WTC11 (cell line): ENCODE data around the gene GABRA4. TPM values are rescaled to one million over a fixed set of nuclear protein-coding genes. Genes with fewer than 3 reads are reported as not detected.

Experiments used
- ATAC-seq: fragments of 200-7000 bp; cut with Tn5 transposase; 2 replicates; pipeline ENCODE4 v1.10.0; 2021; ENCODE audit warnings: mild to moderate bottlenecking, moderate library complexity
- CTCF ChIA-PET: fragments of 300-600 bp; sonication (Branson Sonifier 250); formaldehyde crosslinking; loops from one replicate; lab custom pipeline; 2021; ENCODE audit warnings: antibody characterized with exemption; lab: Charles Lee
- POLR2A ChIA-PET: fragments of 350-600 bp; sonication (Branson Sonifier 250); formaldehyde crosslinking; loops from one replicate; lab custom pipeline; 2021; ENCODE audit warnings: antibody characterized with exemption; lab: Charles Lee
- DNase-seq: peaks from one replicate; pipeline ENCODE4 v3.0.0; 2021; ENCODE audit warnings: low spot score
- H3K27ac Mint-ChIP-seq: 2 replicates; pipeline ENCODE4 v1.8.0; 2021; ENCODE audit warnings: mixed read lengths
- H3K27me3 Mint-ChIP-seq: 2 replicates; pipeline ENCODE4 v1.8.0; 2021; ENCODE audit warnings: low read depth, mild to moderate bottlenecking, moderate library complexity, mixed read lengths
- H3K36me3 Mint-ChIP-seq: 2 replicates; pipeline ENCODE4 v1.8.0; 2021; ENCODE audit warnings: mixed read lengths
- H3K4me1 Mint-ChIP-seq: 2 replicates; pipeline ENCODE4 v1.8.0; 2022; ENCODE audit warnings: mixed read lengths
- H3K4me3 Mint-ChIP-seq: 2 replicates; pipeline ENCODE4 v1.8.0; 2021; ENCODE audit warnings: mild to moderate bottlenecking, moderate library complexity, mixed read lengths
- H3K9me3 Mint-ChIP-seq: 2 replicates; pipeline ENCODE4 v1.8.0; 2021; ENCODE audit warnings: mixed read lengths
- CREM ChIP-seq: sonication (generic); formaldehyde crosslinking; IDR thresholded peaks from 2 replicates; pipeline ENCODE4 v1.8.1; 2022; ENCODE audit warnings: mild to moderate bottlenecking, missing genetic modification reagents, moderate library complexity
- FOXK1 ChIP-seq: sonication (generic); formaldehyde crosslinking; IDR thresholded peaks from 2 replicates; pipeline ENCODE4 v1.8.0; 2022; ENCODE audit warnings: mild to moderate bottlenecking, moderate library complexity, missing genetic modification reagents
- GRHL2 ChIP-seq: fragments of 250-450 bp; sonication (Bioruptor Pico); IDR thresholded peaks from 2 replicates; pipeline ENCODE4 v1.8.0; 2022; ENCODE audit warnings: mild to moderate bottlenecking, moderate library complexity; ENCODE audit not compliant: insufficient replicate concordance, severe bottlenecking
- JUN ChIP-seq: sonication (generic); formaldehyde crosslinking; IDR thresholded peaks from 2 replicates; pipeline ENCODE4 v1.8.0; 2023; ENCODE audit warnings: mild to moderate bottlenecking, missing genetic modification reagents
- MXD4 ChIP-seq: fragments of 250-450 bp; sonication (Bioruptor Pico); IDR thresholded peaks from 2 replicates; pipeline ENCODE4 v1.8.0; 2021; ENCODE audit warnings: mild to moderate bottlenecking, moderate library complexity, borderline replicate concordance
- NR2C2 ChIP-seq: sonication (generic); formaldehyde crosslinking; IDR thresholded peaks from 2 replicates; pipeline ENCODE4 v1.8.0; 2022; ENCODE audit warnings: mild to moderate bottlenecking, missing genetic modification reagents
- SMAD3 ChIP-seq: sonication (generic); formaldehyde crosslinking; IDR thresholded peaks from 2 replicates; pipeline ENCODE4 v1.8.0; 2022; ENCODE audit warnings: missing genetic modification reagents, mild to moderate bottlenecking, borderline replicate concordance
- TCF7 ChIP-seq: sonication (generic); formaldehyde crosslinking; IDR thresholded peaks from 2 replicates; pipeline ENCODE4 v1.8.0; 2022; ENCODE audit warnings: mild to moderate bottlenecking, low read depth, missing genetic modification reagents, moderate library complexity
- ZBTB21 ChIP-seq: sonication (generic); formaldehyde crosslinking; IDR thresholded peaks from 2 replicates; pipeline ENCODE4 v1.8.1; 2023; ENCODE audit warnings: mild to moderate bottlenecking, missing genetic modification reagents, borderline replicate concordance
- ZNF138 ChIP-seq: sonication (generic); formaldehyde crosslinking; conservative IDR thresholded peaks from 2 replicates; pipeline ENCODE4 v1.8.1; 2022; ENCODE audit warnings: mild to moderate bottlenecking, moderate library complexity, missing genetic modification reagents
- ZNF232 ChIP-seq: sonication (generic); formaldehyde crosslinking; IDR thresholded peaks from 2 replicates; pipeline ENCODE4 v1.8.0; 2022; ENCODE audit warnings: mild to moderate bottlenecking, missing genetic modification reagents
- ZNF317 ChIP-seq: sonication (generic); formaldehyde crosslinking; IDR thresholded peaks from 2 replicates; pipeline ENCODE4 v1.8.1; 2023; ENCODE audit warnings: low read depth, mild to moderate bottlenecking, moderate library complexity, missing genetic modification reagents, borderline replicate concordance
- total RNA-seq: library from RNA; stranded (reverse); gene quantifications from 3 replicates; pipeline ENCODE4 v1.2.3, GENCODE V29; 2021
- TF ChIP-seq, protein P1 (sequence below): sonication (generic); formaldehyde crosslinking; IDR thresholded peaks from 2 replicates; pipeline ENCODE4 v1.8.1; 2022; ENCODE audit warnings: low read depth, missing genetic modification reagents, borderline replicate concordance
- TF ChIP-seq, protein P2 (sequence below): sonication (generic); formaldehyde crosslinking; IDR thresholded peaks from 2 replicates; pipeline ENCODE4 v1.8.1; 2023; ENCODE audit warnings: mild to moderate bottlenecking, missing genetic modification reagents
- TF ChIP-seq, protein P3 (sequence below): sonication (generic); formaldehyde crosslinking; conservative IDR thresholded peaks from 2 replicates; pipeline ENCODE4 v1.8.1; 2022; ENCODE audit warnings: mild to moderate bottlenecking, missing genetic modification reagents
- TF ChIP-seq, protein P4 (sequence below): sonication (generic); formaldehyde crosslinking; IDR thresholded peaks from 2 replicates; pipeline ENCODE4 v1.8.1; 2023; ENCODE audit warnings: mild to moderate bottlenecking, missing genetic modification reagents, moderate library complexity
- TF ChIP-seq, protein P5 (sequence below): sonication (generic); formaldehyde crosslinking; IDR thresholded peaks from 2 replicates; pipeline ENCODE4 v1.8.0; 2022; ENCODE audit warnings: mild to moderate bottlenecking, missing genetic modification reagents
- TF ChIP-seq, protein P6 (sequence below): fragments of 250-450 bp; sonication (Bioruptor Pico); conservative IDR thresholded peaks from 2 replicates; pipeline ENCODE4 v1.9.0; 2021; ENCODE audit warnings: mild to moderate bottlenecking
- TF ChIP-seq, protein P7 (sequence below): sonication (generic); formaldehyde crosslinking; IDR thresholded peaks from 2 replicates; pipeline ENCODE4 v1.8.0; 2022; ENCODE audit warnings: mild to moderate bottlenecking, missing genetic modification reagents
- TF ChIP-seq, protein P8 (sequence below): sonication (generic); formaldehyde crosslinking; IDR thresholded peaks from 2 replicates; pipeline ENCODE4 v1.8.0; 2023; ENCODE audit warnings: missing genetic modification reagents, mild to moderate bottlenecking, borderline replicate concordance
- TF ChIP-seq, protein P9 (sequence below): fragments of 250-450 bp; sonication (Bioruptor Pico); IDR thresholded peaks from 2 replicates; pipeline ENCODE4 v1.8.0; 2021; ENCODE audit warnings: mild to moderate bottlenecking

GABRA4 gene
- total RNA-seq, 1 experiment from 2014 or later, result 0.20 TPM

DNA sequence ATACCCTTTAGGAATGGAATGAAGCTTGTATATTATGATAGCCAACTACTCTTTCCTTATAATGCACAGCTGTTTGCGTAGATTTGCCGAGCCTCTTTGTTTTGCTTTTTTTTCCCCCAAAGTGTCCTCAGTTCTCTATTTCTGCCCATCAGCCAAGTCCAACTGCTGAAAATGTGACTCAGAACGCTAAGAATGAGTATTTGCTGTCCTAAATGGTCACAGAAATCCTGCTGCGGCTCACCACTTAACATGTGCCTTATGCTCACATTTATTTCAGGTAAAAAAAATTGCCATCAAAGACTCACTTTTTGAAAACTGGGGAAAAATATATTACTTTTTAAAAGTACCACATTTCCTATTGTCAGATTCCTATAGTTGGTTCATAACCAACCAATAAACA, 36.9 kb downstream of the GABRA4 start (continued):
- no peak for TF ChIP-seq TCF7
- TF ChIP-seq, protein P1, sequence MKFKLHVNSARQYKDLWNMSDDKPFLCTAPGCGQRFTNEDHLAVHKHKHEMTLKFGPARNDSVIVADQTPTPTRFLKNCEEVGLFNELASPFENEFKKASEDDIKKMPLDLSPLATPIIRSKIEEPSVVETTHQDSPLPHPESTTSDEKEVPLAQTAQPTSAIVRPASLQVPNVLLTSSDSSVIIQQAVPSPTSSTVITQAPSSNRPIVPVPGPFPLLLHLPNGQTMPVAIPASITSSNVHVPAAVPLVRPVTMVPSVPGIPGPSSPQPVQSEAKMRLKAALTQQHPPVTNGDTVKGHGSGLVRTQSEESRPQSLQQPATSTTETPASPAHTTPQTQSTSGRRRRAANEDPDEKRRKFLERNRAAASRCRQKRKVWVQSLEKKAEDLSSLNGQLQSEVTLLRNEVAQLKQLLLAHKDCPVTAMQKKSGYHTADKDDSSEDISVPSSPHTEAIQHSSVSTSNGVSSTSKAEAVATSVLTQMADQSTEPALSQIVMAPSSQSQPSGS, result no peak
- TF ChIP-seq, protein P2, sequence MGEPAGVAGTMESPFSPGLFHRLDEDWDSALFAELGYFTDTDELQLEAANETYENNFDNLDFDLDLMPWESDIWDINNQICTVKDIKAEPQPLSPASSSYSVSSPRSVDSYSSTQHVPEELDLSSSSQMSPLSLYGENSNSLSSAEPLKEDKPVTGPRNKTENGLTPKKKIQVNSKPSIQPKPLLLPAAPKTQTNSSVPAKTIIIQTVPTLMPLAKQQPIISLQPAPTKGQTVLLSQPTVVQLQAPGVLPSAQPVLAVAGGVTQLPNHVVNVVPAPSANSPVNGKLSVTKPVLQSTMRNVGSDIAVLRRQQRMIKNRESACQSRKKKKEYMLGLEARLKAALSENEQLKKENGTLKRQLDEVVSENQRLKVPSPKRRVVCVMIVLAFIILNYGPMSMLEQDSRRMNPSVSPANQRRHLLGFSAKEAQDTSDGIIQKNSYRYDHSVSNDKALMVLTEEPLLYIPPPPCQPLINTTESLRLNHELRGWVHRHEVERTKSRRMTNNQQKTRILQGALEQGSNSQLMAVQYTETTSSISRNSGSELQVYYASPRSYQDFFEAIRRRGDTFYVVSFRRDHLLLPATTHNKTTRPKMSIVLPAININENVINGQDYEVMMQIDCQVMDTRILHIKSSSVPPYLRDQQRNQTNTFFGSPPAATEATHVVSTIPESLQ (CRISPR knock-in tag), result no peak
- TF ChIP-seq, protein P3, sequence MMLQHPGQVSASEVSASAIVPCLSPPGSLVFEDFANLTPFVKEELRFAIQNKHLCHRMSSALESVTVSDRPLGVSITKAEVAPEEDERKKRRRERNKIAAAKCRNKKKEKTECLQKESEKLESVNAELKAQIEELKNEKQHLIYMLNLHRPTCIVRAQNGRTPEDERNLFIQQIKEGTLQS (CRISPR knock-in tag), result no peak
- TF ChIP-seq, protein P4, sequence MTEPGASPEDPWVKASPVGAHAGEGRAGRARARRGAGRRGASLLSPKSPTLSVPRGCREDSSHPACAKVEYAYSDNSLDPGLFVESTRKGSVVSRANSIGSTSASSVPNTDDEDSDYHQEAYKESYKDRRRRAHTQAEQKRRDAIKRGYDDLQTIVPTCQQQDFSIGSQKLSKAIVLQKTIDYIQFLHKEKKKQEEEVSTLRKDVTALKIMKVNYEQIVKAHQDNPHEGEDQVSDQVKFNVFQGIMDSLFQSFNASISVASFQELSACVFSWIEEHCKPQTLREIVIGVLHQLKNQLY (CRISPR knock-in tag), result no peak
- TF ChIP-seq, protein P5, sequence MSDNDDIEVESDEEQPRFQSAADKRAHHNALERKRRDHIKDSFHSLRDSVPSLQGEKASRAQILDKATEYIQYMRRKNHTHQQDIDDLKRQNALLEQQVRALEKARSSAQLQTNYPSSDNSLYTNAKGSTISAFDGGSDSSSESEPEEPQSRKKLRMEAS (CRISPR knock-in tag), result no peak
- TF ChIP-seq, protein P6, sequence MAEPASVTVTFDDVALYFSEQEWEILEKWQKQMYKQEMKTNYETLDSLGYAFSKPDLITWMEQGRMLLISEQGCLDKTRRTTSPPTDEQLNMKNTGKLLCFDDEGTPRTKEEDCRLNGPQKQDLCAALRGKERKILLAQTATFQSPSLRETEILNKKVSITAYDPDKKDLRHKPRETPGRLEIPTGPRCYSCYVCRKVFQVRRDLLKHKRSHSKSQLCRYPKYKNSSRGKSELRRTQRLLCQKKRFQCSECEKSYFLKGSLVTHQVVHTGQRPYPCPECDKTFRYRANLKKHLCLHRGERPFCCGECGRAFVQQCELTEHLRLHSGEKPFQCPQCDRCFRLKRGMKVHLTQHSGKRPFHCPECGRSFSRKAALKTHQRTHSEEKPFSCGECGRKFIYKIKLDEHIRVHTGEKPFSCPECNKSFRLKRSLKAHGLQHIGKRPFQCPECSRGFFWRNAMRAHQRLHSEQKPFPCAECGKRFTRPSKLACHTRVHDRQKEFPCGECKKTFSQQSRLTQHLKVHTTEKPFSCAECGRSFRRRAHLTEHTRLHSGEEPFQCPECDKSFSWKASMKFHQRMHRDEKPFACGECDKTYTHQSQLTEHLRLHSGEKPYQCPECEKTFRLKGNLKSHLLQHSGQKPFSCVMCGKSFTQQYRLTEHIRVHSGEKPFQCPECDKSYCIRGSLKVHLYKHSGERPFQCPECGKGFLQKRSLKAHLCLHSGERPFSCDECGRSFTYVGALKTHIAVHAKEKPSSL (CRISPR knock-in tag), result no peak

DNA sequence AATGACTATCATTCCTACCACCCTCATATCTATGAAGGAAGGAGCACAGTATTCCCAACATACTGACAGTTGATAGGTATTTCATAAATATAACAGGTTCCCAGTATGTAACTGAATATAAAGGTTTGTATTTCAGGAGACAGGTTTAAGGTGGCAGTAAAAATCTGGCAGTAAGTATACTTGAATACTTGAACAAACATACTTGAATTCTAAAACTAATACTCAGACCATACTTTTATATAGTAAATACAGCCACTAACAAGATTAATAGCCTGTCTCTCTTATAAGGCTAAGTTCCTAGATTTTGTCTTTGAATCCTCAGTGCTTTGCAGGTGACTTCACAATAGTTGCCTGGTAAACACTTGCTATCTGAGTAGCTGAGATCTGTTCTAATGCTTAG, 37.8 kb downstream of the GABRA4 start:
- H3K36me3 Mint-ChIP-seq, result no peaks in the 10 kb centered on the region
- POLR2A ChIA-PET, result no interaction called here
- CTCF ChIA-PET, result no interaction called here
- no peaks in the 10 kb centered on the region for H3K4me1 Mint-ChIP-seq
- DNase-seq (no peak), ATAC-seq (no peak)
- H3K9me3 Mint-ChIP-seq, result no peaks in the 10 kb centered on the region
- H3K27ac Mint-ChIP-seq, result no peak overlapping the region
- H3K27me3 Mint-ChIP-seq, result no peaks in the 10 kb centered on the region; the same call in 1 of the 2 replicates
- no peak overlapping the region for H3K4me3 Mint-ChIP-seq
- TF ChIP-seq FOXK1 (CRISPR knock-in tag), result no peak
- TF ChIP-seq ZBTB21 (CRISPR knock-in tag), result no peak
- TF ChIP-seq NR2C2, result no peak
- TF ChIP-seq SMAD3, result no peak
- no peak for TF ChIP-seq ZNF138 (CRISPR knock-in tag)
- TF ChIP-seq ZNF232 (CRISPR knock-in tag), result no peak
- TF ChIP-seq, protein P4 (CRISPR knock-in tag), result no peak
- no peak for TF ChIP-seq CREM
- TF ChIP-seq, protein P7, sequence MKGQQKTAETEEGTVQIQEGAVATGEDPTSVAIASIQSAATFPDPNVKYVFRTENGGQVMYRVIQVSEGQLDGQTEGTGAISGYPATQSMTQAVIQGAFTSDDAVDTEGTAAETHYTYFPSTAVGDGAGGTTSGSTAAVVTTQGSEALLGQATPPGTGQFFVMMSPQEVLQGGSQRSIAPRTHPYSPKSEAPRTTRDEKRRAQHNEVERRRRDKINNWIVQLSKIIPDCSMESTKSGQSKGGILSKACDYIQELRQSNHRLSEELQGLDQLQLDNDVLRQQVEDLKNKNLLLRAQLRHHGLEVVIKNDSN (CRISPR knock-in tag), result no peak
- TF ChIP-seq JUN (CRISPR knock-in tag), result no peak
- no peak for TF ChIP-seq GRHL2 (CRISPR knock-in tag)
- TF ChIP-seq MXD4 (CRISPR knock-in tag), result no peak
- TF ChIP-seq, protein P8, sequence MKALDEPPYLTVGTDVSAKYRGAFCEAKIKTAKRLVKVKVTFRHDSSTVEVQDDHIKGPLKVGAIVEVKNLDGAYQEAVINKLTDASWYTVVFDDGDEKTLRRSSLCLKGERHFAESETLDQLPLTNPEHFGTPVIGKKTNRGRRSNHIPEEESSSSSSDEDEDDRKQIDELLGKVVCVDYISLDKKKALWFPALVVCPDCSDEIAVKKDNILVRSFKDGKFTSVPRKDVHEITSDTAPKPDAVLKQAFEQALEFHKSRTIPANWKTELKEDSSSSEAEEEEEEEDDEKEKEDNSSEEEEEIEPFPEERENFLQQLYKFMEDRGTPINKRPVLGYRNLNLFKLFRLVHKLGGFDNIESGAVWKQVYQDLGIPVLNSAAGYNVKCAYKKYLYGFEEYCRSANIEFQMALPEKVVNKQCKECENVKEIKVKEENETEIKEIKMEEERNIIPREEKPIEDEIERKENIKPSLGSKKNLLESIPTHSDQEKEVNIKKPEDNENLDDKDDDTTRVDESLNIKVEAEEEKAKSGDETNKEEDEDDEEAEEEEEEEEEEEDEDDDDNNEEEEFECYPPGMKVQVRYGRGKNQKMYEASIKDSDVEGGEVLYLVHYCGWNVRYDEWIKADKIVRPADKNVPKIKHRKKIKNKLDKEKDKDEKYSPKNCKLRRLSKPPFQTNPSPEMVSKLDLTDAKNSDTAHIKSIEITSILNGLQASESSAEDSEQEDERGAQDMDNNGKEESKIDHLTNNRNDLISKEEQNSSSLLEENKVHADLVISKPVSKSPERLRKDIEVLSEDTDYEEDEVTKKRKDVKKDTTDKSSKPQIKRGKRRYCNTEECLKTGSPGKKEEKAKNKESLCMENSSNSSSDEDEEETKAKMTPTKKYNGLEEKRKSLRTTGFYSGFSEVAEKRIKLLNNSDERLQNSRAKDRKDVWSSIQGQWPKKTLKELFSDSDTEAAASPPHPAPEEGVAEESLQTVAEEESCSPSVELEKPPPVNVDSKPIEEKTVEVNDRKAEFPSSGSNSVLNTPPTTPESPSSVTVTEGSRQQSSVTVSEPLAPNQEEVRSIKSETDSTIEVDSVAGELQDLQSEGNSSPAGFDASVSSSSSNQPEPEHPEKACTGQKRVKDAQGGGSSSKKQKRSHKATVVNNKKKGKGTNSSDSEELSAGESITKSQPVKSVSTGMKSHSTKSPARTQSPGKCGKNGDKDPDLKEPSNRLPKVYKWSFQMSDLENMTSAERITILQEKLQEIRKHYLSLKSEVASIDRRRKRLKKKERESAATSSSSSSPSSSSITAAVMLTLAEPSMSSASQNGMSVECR (CRISPR knock-in tag), result no peak
- TF ChIP-seq, protein P9, sequence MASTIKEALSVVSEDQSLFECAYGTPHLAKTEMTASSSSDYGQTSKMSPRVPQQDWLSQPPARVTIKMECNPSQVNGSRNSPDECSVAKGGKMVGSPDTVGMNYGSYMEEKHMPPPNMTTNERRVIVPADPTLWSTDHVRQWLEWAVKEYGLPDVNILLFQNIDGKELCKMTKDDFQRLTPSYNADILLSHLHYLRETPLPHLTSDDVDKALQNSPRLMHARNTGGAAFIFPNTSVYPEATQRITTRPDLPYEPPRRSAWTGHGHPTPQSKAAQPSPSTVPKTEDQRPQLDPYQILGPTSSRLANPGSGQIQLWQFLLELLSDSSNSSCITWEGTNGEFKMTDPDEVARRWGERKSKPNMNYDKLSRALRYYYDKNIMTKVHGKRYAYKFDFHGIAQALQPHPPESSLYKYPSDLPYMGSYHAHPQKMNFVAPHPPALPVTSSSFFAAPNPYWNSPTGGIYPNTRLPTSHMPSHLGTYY (CRISPR knock-in tag), result no peak
- TF ChIP-seq ZNF317, result no peak
